H1 (cell line): Measurements from ENCODE around the gene NPIPB8. TPM values are rescaled to one million over a fixed set of nuclear protein-coding genes. Genes with fewer than 3 reads are reported as not detected.

Experiments
- CTCF ChIA-PET: fragments of 300-600 bp; sonication (Branson Sonifier 250); formaldehyde crosslinking; loops from one replicate; lab custom pipeline; 2021; ENCODE audit not compliant: partially characterized antibody; lab: Charles Lee
- POLR2A ChIA-PET: fragments of 300-600 bp; sonication (Branson Sonifier 250); formaldehyde crosslinking; loops from one replicate; lab custom pipeline; 2021; ENCODE audit warnings: inconsistent platforms; ENCODE audit not compliant: partially characterized antibody; lab: Charles Lee
- DNase-seq, 2 experiments: peaks; one replicate each; pipeline versions ENCODE4 v3.0.0 to v3.0.0-alpha.2; 2010 to 2022; ENCODE audit warnings: low spot score in 2 of 2, low read depth in 1 of 2, mixed read lengths in 1 of 2
- FAIRE-seq: peaks from 2 replicates; lab custom pipeline; 2011; peaks lifted over from hg19 to GRCh38; lab: Jason Lieb, UNC
- H2AFZ ChIP-seq: 2 replicates; pipeline ENCODE4 v1.8.1; 2012; ENCODE audit warnings: low read length, inconsistent platforms
- H2AK5ac ChIP-seq: 2 replicates; pipeline ENCODE4 v1.6.1; 2013; ENCODE audit warnings: low read depth, low read length
- H2BK120ac ChIP-seq: replicated peaks from 2 replicates; pipeline ENCODE3; 2013; ENCODE audit warnings: low read depth, low read length, inconsistent platforms
- H2BK12ac ChIP-seq: 2 replicates; pipeline ENCODE4 v1.6.1; 2013; ENCODE audit warnings: low read depth, low read length
- H2BK15ac ChIP-seq: 2 replicates; pipeline ENCODE4 v1.6.1; 2013; ENCODE audit warnings: low read length
- H2BK20ac ChIP-seq: 2 replicates; pipeline ENCODE4 v1.6.1; 2013; ENCODE audit warnings: low read length
- H2BK5ac ChIP-seq: 2 replicates; pipeline ENCODE4 v1.6.1; 2013; ENCODE audit warnings: low read depth, low read length
- H3K14ac ChIP-seq: 2 replicates; pipeline ENCODE4 v1.6.1; 2013; ENCODE audit warnings: inconsistent platforms; ENCODE audit not compliant: insufficient read length
- H3K18ac ChIP-seq: 2 replicates; pipeline ENCODE4 v1.6.1; 2013; ENCODE audit warnings: low read length; ENCODE audit errors: extremely low read depth
- H3K23ac ChIP-seq: 2 replicates; pipeline ENCODE4 v1.6.1; 2013; ENCODE audit warnings: inconsistent platforms; ENCODE audit not compliant: insufficient read length
- H3K23me2 ChIP-seq: 2 replicates; pipeline ENCODE4 v1.6.1; 2013; ENCODE audit warnings: low read depth, low read length
- H3K27ac ChIP-seq: 2 replicates; pipeline ENCODE4 v1.6.1; 2011; ENCODE audit warnings: low read depth, low read length, inconsistent platforms
- H3K27me3 ChIP-seq, 4 experiments: replicated peaks in 1 of 4; 1 replicate in 1 of 4; 2 replicates in 3 of 4; pipeline versions ENCODE4 v1.6.1 to v1.8.1; 2011 to 2013; ENCODE audit warnings: low read length in 3 of 4, mild to moderate bottlenecking in 3 of 4, inconsistent platforms in 2 of 4, mixed read lengths in 2 of 4, moderate library complexity in 1 of 4; ENCODE audit not compliant: control insufficient read depth in 3 of 4, insufficient read depth in 3 of 4; ENCODE audit errors: extremely low read depth in 1 of 4
- H3K36me3 ChIP-seq, 4 experiments: 2 replicates each; pipeline versions ENCODE4 v1.6.1 to v1.8.1; 2011 to 2013; ENCODE audit warnings: mild to moderate bottlenecking in 4 of 4, low read length in 3 of 4, moderate library complexity in 2 of 4, control low read depth in 1 of 4, inconsistent platforms in 1 of 4; ENCODE audit not compliant: insufficient read depth in 4 of 4, control insufficient read depth in 2 of 4
- H3K4ac ChIP-seq: replicated peaks from 2 replicates; pipeline ENCODE3; 2013; ENCODE audit warnings: low read length, low read depth, mixed read lengths, inconsistent platforms; ENCODE audit not compliant: insufficient read length
- H3K4me1 ChIP-seq, 4 experiments: replicated peaks in 1 of 4; 1 replicate in 1 of 4; 2 replicates in 3 of 4; pipeline versions ENCODE4 v1.6.1 to v1.8.1; 2011 to 2013; ENCODE audit warnings: low read length in 3 of 4, inconsistent platforms in 2 of 4, mixed read lengths in 1 of 4; ENCODE audit not compliant: insufficient read depth in 4 of 4, control insufficient read depth in 3 of 4
- H3K4me2 ChIP-seq, 2 experiments: 2 replicates each; pipeline versions ENCODE4 v1.6.1 to v1.8.1; 2011 to 2013; ENCODE audit warnings: low read depth in 2 of 2, low read length in 2 of 2, control low read depth in 1 of 2, inconsistent platforms in 1 of 2, mild to moderate bottlenecking in 1 of 2; ENCODE audit not compliant: insufficient read depth in 1 of 2
- H3K4me3 ChIP-seq, 4 experiments: fragments of 200-600, 300-600 bp in 1 of 4; sonication (generic), shearing (Covaris generic), sonication (Bioruptor Twin) in 1 of 4; 2 replicates each; pipeline versions ENCODE4 v1.5.1 to v1.8.1; 2011 to 2016; ENCODE audit warnings: low read length in 4 of 4, low read depth in 3 of 4, control low read depth in 2 of 4, inconsistent platforms in 2 of 4, mild to moderate bottlenecking in 2 of 4, mixed read lengths in 1 of 4, moderate library complexity in 1 of 4; ENCODE audit not compliant: insufficient read depth in 2 of 4; ENCODE audit errors: extremely low read depth in 1 of 4
- H3K56ac ChIP-seq: replicated peaks from 2 replicates; pipeline ENCODE3; 2013; ENCODE audit warnings: low read depth, mild to moderate bottlenecking, mixed read lengths, low read length, inconsistent platforms; ENCODE audit not compliant: insufficient read length
- H3K79me1 ChIP-seq: 2 replicates; pipeline ENCODE4 v1.6.1; 2013; ENCODE audit warnings: low read depth, low read length, control low read depth
- H3K79me2 ChIP-seq, 2 experiments: 2 replicates each; pipeline versions ENCODE4 v1.6.1 to v1.8.1; 2012 to 2013; ENCODE audit warnings: low read length in 2 of 2, mild to moderate bottlenecking in 2 of 2, inconsistent platforms in 1 of 2; ENCODE audit not compliant: insufficient read depth in 2 of 2, control insufficient read depth in 1 of 2
- H3K9ac ChIP-seq, 4 experiments: replicated peaks in 1 of 4; 1 replicate in 1 of 4; 2 replicates in 3 of 4; pipeline versions ENCODE4 v1.6.1 to v1.8.1; 2011 to 2013; ENCODE audit warnings: low read depth in 3 of 4, low read length in 3 of 4, control low read depth in 2 of 4, mild to moderate bottlenecking in 2 of 4, moderate library complexity in 2 of 4, inconsistent platforms in 1 of 4; ENCODE audit errors: extremely low read depth in 1 of 4
- H3K9me3 ChIP-seq, 2 experiments: 2 replicates each; pipeline versions ENCODE4 v1.6.1 to v1.8.1; 2012 to 2013; ENCODE audit warnings: mild to moderate bottlenecking in 2 of 2, moderate library complexity in 2 of 2, control low read depth in 1 of 2, inconsistent platforms in 1 of 2, low read depth in 1 of 2, low read length in 1 of 2, mixed read lengths in 1 of 2; ENCODE audit not compliant: insufficient read depth in 2 of 2
- H4K20me1 ChIP-seq, 2 experiments: replicated peaks in 1 of 2; 2 replicates each; pipeline versions ENCODE3 to v1.8.1; 2011 to 2013; ENCODE audit warnings: inconsistent platforms in 2 of 2, low read length in 2 of 2, mild to moderate bottlenecking in 1 of 2; ENCODE audit not compliant: insufficient read depth in 2 of 2, control insufficient read depth in 1 of 2
- H4K5ac ChIP-seq: 2 replicates; pipeline ENCODE4 v1.6.1; 2013; ENCODE audit warnings: low read length, low read depth, mixed read lengths, inconsistent platforms; ENCODE audit not compliant: insufficient read length
- H4K8ac ChIP-seq: 2 replicates; pipeline ENCODE4 v1.8.0; 2013; ENCODE audit warnings: mild to moderate bottlenecking, moderate library complexity, low read length, inconsistent platforms; ENCODE audit not compliant: insufficient read depth; ENCODE audit errors: extremely low read depth
- H4K91ac ChIP-seq: replicated peaks from 2 replicates; pipeline ENCODE3; 2013; ENCODE audit warnings: low read length, mixed read lengths, inconsistent platforms; ENCODE audit not compliant: insufficient read length
- KDM1A ChIP-seq: fragments of 200-600, 300-600 bp; sonication (generic); IDR thresholded peaks from 2 replicates; pipeline ENCODE4 v1.7.1; 2016; ENCODE audit warnings: mild to moderate bottlenecking, low read length, borderline replicate concordance
- WGBS, 2 experiments: shearing (Covaris generic) in 1 of 2; methylation state at CpG; one replicate each; pipeline versions ENCODE4 v1.1.6 to v1.1.7; 2013 to 2015; ENCODE audit warnings: low lambda C conversion rate in 2 of 2, mixed read lengths in 2 of 2, inconsistent platforms in 1 of 2, low coverage in 1 of 2, missing lambda C conversion rate in 1 of 2; ENCODE audit not compliant: insufficient replicate concordance in 2 of 2, insufficient coverage in 1 of 2, insufficient read length in 1 of 2; ENCODE audit errors: extremely low coverage in 1 of 2, missing lambda C conversion rate in 1 of 2; 5-methylcytosine and 5-hydroxymethylcytosine counted together
- polyA plus RNA-seq, 7 experiments: library from polyadenylated mRNA; depleted of rRNA in 3 of 7; stranded (reverse) in 5 of 7; unstranded in 2 of 7; fragments of >200 nt in 5 of 7; fragments of 200-250 nt in 2 of 7; gene quantifications; 1 replicate in 5 of 7; 2 replicates in 1 of 7; 4 replicates in 1 of 7; pipeline versions ENCODE4 v1.2.1 to v1.2.3, GENCODE V29; 2011 to 2013; ENCODE audit warnings: missing spikeins in 2 of 7, mixed read lengths in 2 of 7
- total RNA-seq: library from RNA; stranded (reverse); fragmentation: NEBNext Ultra II Directional; extraction: Animal tissue kit (Norgen Biotek cat#: 25700); gene quantifications from 2 replicates; pipeline ENCODE4 v1.2.1, GENCODE V29; 2021

Gene NPIPB8
- total and polyA plus RNA-seq, 2 of the 8 experiments (the other 6 are each of a cell fraction or from before 2014, with no cell fraction given), result 0.05 TPM; not detected in 1

- ChIA-PET POLR2A (no interaction called here), CTCF (no interaction called here)
- peaks cover 0 to 7% (median 2%) of the 10 kb centered on the region in 4 experiments; a peak in 5 of 8 replicates for H3K36me3 ChIP-seq
- no peak overlapping the region for H2BK5ac ChIP-seq
- H3K14ac ChIP-seq, result no peak overlapping the region
- no peak overlapping the region for H3K18ac ChIP-seq
- no peak overlapping the region for H3K23ac ChIP-seq
- H3K56ac ChIP-seq, result no peak overlapping the region
- no peaks in the 10 kb centered on the region for H3K79me2 ChIP-seq
- no peak overlapping the region for H4K8ac ChIP-seq
- H3K4me1 ChIP-seq, result no peaks in the 10 kb centered on the region
- no peak overlapping the region for H4K91ac ChIP-seq
- FAIRE-seq, result no peak
- H3K27me3 ChIP-seq, result no peaks in the 10 kb centered on the region
- no peak for TF ChIP-seq KDM1A
- H3K4me2 ChIP-seq, result no peak overlapping the region
- H2AK5ac ChIP-seq, result no peak overlapping the region
- H3K9me3 ChIP-seq, result no peaks in the 10 kb centered on the region
- peaks cover 0 to 2% of the 10 kb centered on the region in 2 experiments for H4K20me1 ChIP-seq
- H2BK12ac ChIP-seq, result no peak overlapping the region
- WGBS, 2 experiments, result 92% methylated on average over 7 of the region's 13 CpGs; no CpG with 5 or more reads in 1 of the 2 experiments
- no peak overlapping the region for H2AFZ ChIP-seq
- DNase-seq, result no peak
- H3K79me1 ChIP-seq, result no peaks in the 10 kb centered on the region
- H2BK20ac ChIP-seq, result no peak overlapping the region
- no peaks in the 10 kb centered on the region for H3K23me2 ChIP-seq
- no peak overlapping the region for H3K4me3 ChIP-seq
- H2BK15ac ChIP-seq, result no peak overlapping the region
- no peak overlapping the region for H3K4ac ChIP-seq
- no peak overlapping the region for H4K5ac ChIP-seq
- no peak overlapping the region for H3K27ac ChIP-seq
- H3K9ac ChIP-seq, result no peak overlapping the region
- no peak overlapping the region for H2BK120ac ChIP-seq
Measured at GRCh38 chr16:28589930-28590329, 47.9 kb upstream of the NPIPB8 start.
